Measurements from ENCODE around the gene FKRP. TPM values are rescaled to one million over a fixed set of nuclear protein-coding genes. Genes with fewer than 3 reads are reported as not detected.
A peak's percentile ranks its signal among the peaks of the same experiment; 100 is the strongest.

The FKRP gene
- total RNA-seq, 1 experiment from 2014 or later: 42.4 TPM

GRCh38 chr19:46729696-46730095 is 16.2 kb upstream of the FKRP start:
- DNase-seq (ENCODE audit: low spot score): no peak
- in situ Hi-C loops (cut with HindIII; ENCODE audit: low sequenced_read_pairs): no loop called here

- in situ Hi-C loops (cut with HindIII; ENCODE audit: low sequenced_read_pairs): no loop called here
- DNase-seq (ENCODE audit: low spot score): no peak
Measured at GRCh38 chr19:46730187-46730586, 15.7 kb upstream of the FKRP start.

GRCh38 chr19:46730595-46730994 is 15.3 kb upstream of the FKRP start:
- no peak for DNase-seq (ENCODE audit: low spot score)
- in situ Hi-C loops (cut with HindIII; ENCODE audit: low sequenced_read_pairs): no loop called here

- DNase-seq (ENCODE audit: low spot score): no peak
- in situ Hi-C loops (cut with HindIII; ENCODE audit: low sequenced_read_pairs): no loop called here
Measured at GRCh38 chr19:46731007-46731501, 14.8 kb upstream of the FKRP start.

GRCh38 chr19:46731584-46731983 is 14.3 kb upstream of the FKRP start:
- DNase-seq (ENCODE audit: low spot score): no peak
- in situ Hi-C loops (cut with HindIII; ENCODE audit: low sequenced_read_pairs): no loop called here

GRCh38 chr19:46732172-46732938 is 13.5 kb upstream of the FKRP start:
- DNase-seq (ENCODE audit: low spot score): no peak
- in situ Hi-C loops (cut with HindIII; ENCODE audit: low sequenced_read_pairs): no loop called here

GRCh38 chr19:46732966-46733689 is 12.7 kb upstream of the FKRP start:
- in situ Hi-C loops (cut with HindIII; ENCODE audit: low sequenced_read_pairs): no loop called here

GRCh38 chr19:46733690-46734292 is 12.1 kb upstream of the FKRP start:
- in situ Hi-C loops (cut with HindIII; ENCODE audit: low sequenced_read_pairs): no loop called here
- DNase-seq (ENCODE audit: low spot score): no peak

More at GRCh38 chr19:46732966-46733689, 12.7 kb upstream of the FKRP start:
- DNase-seq (ENCODE audit: low spot score): no peak

GRCh38 chr19:46736531-46737297 is 9.1 kb upstream of the FKRP start:
- in situ Hi-C loops (cut with HindIII; ENCODE audit: low sequenced_read_pairs): no loop called here
- no peak for DNase-seq (ENCODE audit: low spot score)

- no peak for DNase-seq (ENCODE audit: low spot score)
- in situ Hi-C loops (cut with HindIII; ENCODE audit: low sequenced_read_pairs): no loop called here
Measured at GRCh38 chr19:46737298-46737654, 8.6 kb upstream of the FKRP start.

GRCh38 chr19:46737761-46738171 is 8.1 kb upstream of the FKRP start:
- DNase-seq (ENCODE audit: low spot score): no peak
- in situ Hi-C loops (cut with HindIII; ENCODE audit: low sequenced_read_pairs): no loop called here

- peak; percentile 97 for DNase-seq (ENCODE audit: low spot score)
- in situ Hi-C loops (cut with HindIII; ENCODE audit: low sequenced_read_pairs): no loop called here
Measured at GRCh38 chr19:46739290-46739771, 6.5 kb upstream of the FKRP start.

GRCh38 chr19:46741447-46741846 is 4.4 kb upstream of the FKRP start:
- in situ Hi-C loops (cut with HindIII; ENCODE audit: low sequenced_read_pairs): no loop called here
- no peak for DNase-seq (ENCODE audit: low spot score)

- in situ Hi-C loops (cut with HindIII; ENCODE audit: low sequenced_read_pairs): no loop called here
- DNase-seq (ENCODE audit: low spot score): no peak
Measured at GRCh38 chr19:46742926-46743480, 2.9 kb upstream of the FKRP start.

- in situ Hi-C loops (cut with HindIII; ENCODE audit: low sequenced_read_pairs): no loop called here
- DNase-seq (ENCODE audit: low spot score): no peak
Measured at GRCh38 chr19:46744005-46744691, 1.7 kb upstream of the FKRP start.

- DNase-seq (ENCODE audit: low spot score): no peak
- in situ Hi-C loops (cut with HindIII; ENCODE audit: low sequenced_read_pairs): no loop called here
Measured at GRCh38 chr19:46745030-46745429, 827 bp upstream of the FKRP start.

GRCh38 chr19:46746281-46747057 is 612 bp downstream of the FKRP start, which contains the start of gene STRN4:
Gene STRN4, minus strand, starts transcription at chr19:46746450. Its CDS starts 20 bp downstream, at chr19:46746430.
- in situ Hi-C loops (cut with HindIII; ENCODE audit: low sequenced_read_pairs): no loop called here
- peak; percentile 39 for DNase-seq (ENCODE audit: low spot score)
